ENCODE data around the gene IFNA2.

- no peak for TF ChIP-seq POLR2A (IDR thresholded peaks at IDR 0.05; ENCODE audit: low read depth, low read length)
- TF ChIP-seq RAD21 (IDR thresholded peaks at IDR 0.05; ENCODE audit: low read length): no peak
Measured at GRCh38 chr9:21408817-21409216, 23.6 kb upstream of the IFNA2 start, which contains the start of gene IFNA8.
